CD14-positive monocyte (primary cell): ENCODE measurements around the gene PLEKHA7. TPM values are rescaled to one million over a fixed set of nuclear protein-coding genes. Genes with fewer than 3 reads are reported as not detected.
"Not testable (repeated sequence)": the region's sequence is repeated elsewhere in the genome, so short reads cannot be mapped to it uniquely, and the experiment has no call there.

Source experiments
- DNase-seq, 3 donors: peaks; one replicate each; pipeline ENCODE4 v3.0.0-alpha.2; 2011 to 2022
- H2AFZ ChIP-seq: 2 replicates; pipeline ENCODE4 v1.6.0; 2012; ENCODE audit warnings: mild to moderate bottlenecking, low read depth, low read length, inconsistent platforms; ENCODE audit not compliant: insufficient read depth, poor library complexity, severe bottlenecking
- H3K27ac ChIP-seq, 2 donors: 1 replicate in 1 of 2; 2 replicates in 1 of 2; pipeline ENCODE4 v1.5.1; 2012 to 2013; ENCODE audit warnings: low read length in 2 of 2, control low read depth in 1 of 2, inconsistent platforms in 1 of 2, low read depth in 1 of 2, mild to moderate bottlenecking in 1 of 2
- H3K27me3 ChIP-seq, 2 donors: one replicate each; pipeline versions ENCODE4 v1.6.0 to v1.6.1; 2011 to 2013; ENCODE audit warnings: low read length in 2 of 2; ENCODE audit not compliant: control insufficient read depth in 2 of 2, insufficient read depth in 2 of 2
- H3K36me3 ChIP-seq, 2 donors: replicated peaks in 1 of 2; 1 replicate in 1 of 2; 2 replicates in 1 of 2; pipeline versions ENCODE4 v1.5.1 to v1.6.1; 2012 to 2013; ENCODE audit warnings: low read length in 2 of 2, control low read depth in 1 of 2, inconsistent platforms in 1 of 2, mild to moderate bottlenecking in 1 of 2; ENCODE audit not compliant: insufficient read depth in 2 of 2, control insufficient read depth in 1 of 2
- H3K4me1 ChIP-seq, 2 donors: 1 replicate in 1 of 2; 2 replicates in 1 of 2; pipeline versions ENCODE4 v1.5.1 to v1.6.1; 2012 to 2013; ENCODE audit warnings: low read length in 2 of 2, control low read depth in 1 of 2, inconsistent platforms in 1 of 2, mild to moderate bottlenecking in 1 of 2, moderate library complexity in 1 of 2; ENCODE audit not compliant: insufficient read depth in 2 of 2, control insufficient read depth in 1 of 2
- H3K4me2 ChIP-seq: replicated peaks from 2 replicates; pipeline ENCODE3; 2012; ENCODE audit warnings: low read length, moderate library complexity, mild to moderate bottlenecking; ENCODE audit not compliant: poor library complexity, severe bottlenecking; ENCODE audit errors: extremely low read depth
- H3K4me3 ChIP-seq, 3 experiments: fragments of 200-600 bp in 1 of 3; sonication (generic) in 1 of 3; replicated peaks in 1 of 3; 1 replicate in 2 of 3; 2 replicates in 1 of 3; pipeline ENCODE4 v1.5.1; 2011 to 2013; ENCODE audit warnings: low read length in 3 of 3, mild to moderate bottlenecking in 3 of 3, control low read depth in 2 of 3, low read depth in 2 of 3, inconsistent platforms in 1 of 3, moderate library complexity in 1 of 3
- H3K79me2 ChIP-seq: 2 replicates; pipeline ENCODE4 v1.6.0; 2012; ENCODE audit warnings: mild to moderate bottlenecking, control low read depth, inconsistent platforms, low read length, moderate library complexity; ENCODE audit not compliant: insufficient read depth
- H3K9ac ChIP-seq: 2 replicates; pipeline ENCODE4 v1.6.0; 2017; ENCODE audit warnings: low read length, mild to moderate bottlenecking; ENCODE audit not compliant: insufficient read depth, poor library complexity, severe bottlenecking
- H3K9me3 ChIP-seq, 2 donors: replicated peaks in 1 of 2; 1 replicate in 1 of 2; 2 replicates in 1 of 2; pipeline versions ENCODE4 v1.5.1 to v1.6.1; 2012 to 2013; ENCODE audit warnings: low read length in 2 of 2, control low read depth in 1 of 2; ENCODE audit not compliant: control insufficient read depth in 1 of 2, insufficient read depth in 1 of 2
- H4K20me1 ChIP-seq: 2 replicates; pipeline ENCODE4 v1.6.0; 2012; ENCODE audit warnings: mild to moderate bottlenecking, low read length, control low read depth, moderate library complexity; ENCODE audit not compliant: insufficient read depth
- H3K27ac Mint-ChIP-seq, 7 donors: one replicate each; pipeline ENCODE4 v1.8.0; 2020; ENCODE audit warnings: mild to moderate bottlenecking in 7 of 7, mixed read lengths in 7 of 7, moderate library complexity in 6 of 7, inconsistent platforms in 2 of 7
- H3K27me3 Mint-ChIP-seq, 3 donors: one replicate each; pipeline ENCODE4 v1.8.0; 2021 to 2022; ENCODE audit warnings: low read depth in 3 of 3, mild to moderate bottlenecking in 3 of 3, mixed read lengths in 3 of 3, moderate library complexity in 3 of 3, inconsistent platforms in 1 of 3
- H3K36me3 Mint-ChIP-seq, 2 donors: one replicate each; pipeline ENCODE4 v1.8.0; 2020; ENCODE audit warnings: mixed read lengths in 2 of 2, inconsistent platforms in 1 of 2, mild to moderate bottlenecking in 1 of 2
- H3K4me1 Mint-ChIP-seq: one replicate; pipeline ENCODE4 v1.8.0; 2020; ENCODE audit warnings: mild to moderate bottlenecking, mixed read lengths
- H3K4me3 Mint-ChIP-seq, 2 donors: one replicate each; pipeline ENCODE4 v1.8.0; 2020; ENCODE audit warnings: mild to moderate bottlenecking in 2 of 2, mixed read lengths in 2 of 2, moderate library complexity in 1 of 2
- H3K9me3 Mint-ChIP-seq, 7 donors: one replicate each; pipeline ENCODE4 v1.8.0; 2020 to 2022; ENCODE audit warnings: mixed read lengths in 7 of 7, mild to moderate bottlenecking in 6 of 7, moderate library complexity in 6 of 7, inconsistent platforms in 2 of 7
- CTCF ChIP-seq: fragments of 200-600 bp; IDR thresholded peaks from one replicate; pipeline ENCODE4 v1.8.0; 2022; ENCODE audit warnings: antibody characterized with exemption, mild to moderate bottlenecking
- WGBS: methylation state at CpG from one replicate; pipeline ENCODE4 v1.1.5; 2013; ENCODE audit warnings: missing lambda C conversion rate; ENCODE audit not compliant: insufficient coverage; 5-methylcytosine and 5-hydroxymethylcytosine counted together
- intact Hi-C, 2 donors: fragments of 100-400 bp; cut with micrococcal nuclease; formaldehyde crosslinking; loops; one replicate each; pipeline versions ENCODE4 v1.15.0 to v1.15.1; 2023
- polyA plus RNA-seq, 3 donors: library from polyadenylated mRNA; depleted of rRNA in 1 of 3; unstranded in 2 of 3; stranded (reverse) in 1 of 3; fragments of 300-500 nt in 2 of 3; fragments of >200 nt in 1 of 3; fragmentation: Illumina TruSeq in 2 of 3; gene quantifications; 1 replicate in 2 of 3; 2 replicates in 1 of 3; pipeline ENCODE4 v1.2.3, GENCODE V29; 2012 to 2021

The PLEKHA7 gene
- polyA plus RNA-seq, 3 donors = 0.05 to 0.92 (median 0.22) TPM

- no peaks in the 10 kb centered on the region for H3K36me3 ChIP-seq
- intact Hi-C loops = loop anchor here (5.0 kb wide), 2 partner anchors 276 to 281 kb away; no protein-coding TSS in a partner anchor
- peak; percentile 29 to 42 (median 32) for DNase-seq
- H3K4me2 ChIP-seq = no peak overlapping the region
- no peak overlapping the region for H3K27ac ChIP-seq
- WGBS = 100% methylated on average over 2 of the region's 4 CpGs
- H4K20me1 ChIP-seq = no peaks in the 10 kb centered on the region
- H2AFZ ChIP-seq = no peak overlapping the region
- H3K4me1 ChIP-seq = no peaks in the 10 kb centered on the region
- H3K79me2 ChIP-seq = no peaks in the 10 kb centered on the region
- no peak overlapping the region for H3K4me3 ChIP-seq
- Mint-ChIP-seq H3K9me3 (peaks cover 0 to 3% (median 0%) of the 10 kb centered on the region in 7 donors), H3K4me1 (no peaks in the 10 kb centered on the region), H3K27ac (no peak overlapping the region), H3K4me3 (no peak overlapping the region), H3K36me3 (no peaks in the 10 kb centered on the region), H3K27me3 (peaks cover 3 to 5% (median 4%) of the 10 kb centered on the region in 3 donors)
- TF ChIP-seq CTCF = peak; percentile 71
- no peaks in the 10 kb centered on the region for H3K9me3 ChIP-seq
- H3K27me3 ChIP-seq = no peaks in the 10 kb centered on the region
- H3K9ac ChIP-seq = no peak overlapping the region
Observed at GRCh38 chr11:17063171-17064002, 49.2 kb upstream of the PLEKHA7 start.

- H3K9me3 ChIP-seq, H3K27me3 Mint-ChIP-seq, H3K27ac ChIP-seq, H3K27ac Mint-ChIP-seq, H3K9ac ChIP-seq, H3K4me1 Mint-ChIP-seq, intact Hi-C loops, H2AFZ ChIP-seq, H3K36me3 Mint-ChIP-seq, H3K4me2 ChIP-seq, H3K27me3 ChIP-seq, H3K79me2 ChIP-seq, H3K36me3 ChIP-seq, H3K4me3 ChIP-seq, DNase-seq, H4K20me1 ChIP-seq, H3K4me1 ChIP-seq, H3K4me3 Mint-ChIP-seq: not testable (repeated sequence)
- peaks cover 0 to 14% (median 7%) of the 10 kb centered on the region in 7 donors for H3K9me3 Mint-ChIP-seq
- WGBS = 92% methylated on average over 7 of the region's 27 CpGs
Observed at GRCh38 chr11:17051146-17051545, 36.9 kb upstream of the PLEKHA7 start.

GRCh38 chr11:17048491-17048890 lies 34.3 kb upstream of the PLEKHA7 start:
- H3K36me3 ChIP-seq, H3K9me3 ChIP-seq, H3K36me3 Mint-ChIP-seq, H3K4me1 Mint-ChIP-seq, intact Hi-C loops, H3K4me1 ChIP-seq, H3K27me3 Mint-ChIP-seq, H3K27ac Mint-ChIP-seq, H3K79me2 ChIP-seq, H3K4me3 Mint-ChIP-seq, H4K20me1 ChIP-seq, H2AFZ ChIP-seq, DNase-seq, H3K9ac ChIP-seq, H3K27me3 ChIP-seq, H3K4me3 ChIP-seq, H3K4me2 ChIP-seq, H3K27ac ChIP-seq: not testable (repeated sequence)
- WGBS = 79% methylated on average over 3 of the region's 4 CpGs
- H3K9me3 Mint-ChIP-seq = peaks cover 0 to 14% (median 7%) of the 10 kb centered on the region in 7 donors
